GM10847 (cell line): ENCODE results near the gene IL36G.

ENCODE experiments used
- POLR2A ChIP-seq: IDR thresholded peaks from 2 replicates; pipeline ENCODE4 v1.6.1; 2011; ENCODE audit not compliant: insufficient read length; ENCODE audit errors: extremely low read depth

IL36G gene

DNA sequence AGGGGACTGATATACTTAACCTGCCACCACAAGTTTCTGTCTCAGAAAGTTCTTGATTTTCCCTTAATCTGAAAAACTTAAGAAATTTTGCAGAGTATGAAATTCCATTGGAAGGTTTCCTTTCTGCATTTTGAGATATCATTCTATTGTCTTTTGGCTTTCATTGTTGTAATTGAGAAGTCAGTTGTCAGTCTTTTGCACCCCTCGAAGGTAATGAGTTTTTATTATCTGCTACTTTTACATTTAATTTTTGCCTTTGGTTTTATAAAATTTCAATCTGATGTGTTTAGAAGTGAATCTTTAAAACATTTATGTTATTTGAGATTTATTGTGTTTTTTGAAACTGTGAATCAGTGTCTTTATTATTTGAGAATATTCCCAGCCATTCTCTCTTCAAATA is 22.6 kb downstream of the IL36G start:
- no peak for TF ChIP-seq POLR2A

GRCh38 chr2:113002677-113003076 is 24.9 kb downstream of the IL36G start:
- no peak for TF ChIP-seq POLR2A

GRCh38 chr2:113005030-113005509 is 27.3 kb downstream of the IL36G start, which contains the start of gene IL36A:
Gene IL36A (plus strand): TSS chr2:113005459. CDS start chr2:113005872, 413 bp downstream.
- TF ChIP-seq POLR2A: no peak

- TF ChIP-seq POLR2A: no peak
Observed at GRCh38 chr2:113007250-113007649, 29.4 kb downstream of the IL36G start.

GRCh38 chr2:113009622-113010021 is 31.8 kb downstream of the IL36G start:
- no peak for TF ChIP-seq POLR2A

- TF ChIP-seq POLR2A: no peak
Observed at GRCh38 chr2:113010088-113010487, 32.3 kb downstream of the IL36G start.

- no peak for TF ChIP-seq POLR2A
Observed at GRCh38 chr2:113011108-113011507, 33.3 kb downstream of the IL36G start.

GRCh38 chr2:113012436-113013335 is 34.9 kb downstream of the IL36G start:
- TF ChIP-seq POLR2A: no peak

DNA sequence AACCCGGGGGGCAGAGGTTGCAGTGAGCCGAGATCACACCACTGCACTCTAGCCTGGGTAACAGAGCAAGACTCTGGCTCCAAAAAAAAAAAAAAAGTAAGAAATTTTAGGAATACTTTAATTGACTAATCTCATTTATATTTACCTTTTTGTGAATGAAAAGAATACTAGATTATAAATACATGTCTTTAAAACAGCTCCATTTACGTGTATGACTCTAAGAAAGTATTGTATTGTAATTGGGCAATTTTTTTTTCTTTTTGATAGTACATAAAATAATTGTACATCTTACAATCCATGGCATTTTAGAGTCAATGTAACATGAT is 35.5 kb downstream of the IL36G start:
- no peak for TF ChIP-seq POLR2A

DNA sequence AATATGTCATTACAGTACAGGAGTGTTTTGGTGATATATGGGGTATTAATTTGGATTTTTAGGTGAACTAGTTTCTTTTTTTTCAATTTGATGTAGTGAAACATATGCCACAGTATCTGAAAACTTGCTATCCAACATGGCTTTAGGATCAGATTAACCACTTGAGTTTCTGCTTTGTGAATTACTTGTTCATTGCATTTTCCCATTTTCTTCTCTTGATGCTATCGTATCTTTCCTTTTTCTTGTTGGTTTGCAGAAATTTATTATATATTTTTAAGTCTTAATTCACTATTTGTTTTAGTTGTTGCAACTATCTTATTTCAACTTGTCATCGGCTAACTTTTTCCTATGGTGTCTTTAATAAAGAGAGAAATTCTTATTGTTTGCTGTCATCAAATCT is 36.3 kb downstream of the IL36G start:
- no peak for TF ChIP-seq POLR2A

GRCh38 chr2:113015042-113015441 is 37.2 kb downstream of the IL36G start:
- no peak for TF ChIP-seq POLR2A

GRCh38 chr2:113015655-113016054 is 37.8 kb downstream of the IL36G start:
- no peak for TF ChIP-seq POLR2A

DNA sequence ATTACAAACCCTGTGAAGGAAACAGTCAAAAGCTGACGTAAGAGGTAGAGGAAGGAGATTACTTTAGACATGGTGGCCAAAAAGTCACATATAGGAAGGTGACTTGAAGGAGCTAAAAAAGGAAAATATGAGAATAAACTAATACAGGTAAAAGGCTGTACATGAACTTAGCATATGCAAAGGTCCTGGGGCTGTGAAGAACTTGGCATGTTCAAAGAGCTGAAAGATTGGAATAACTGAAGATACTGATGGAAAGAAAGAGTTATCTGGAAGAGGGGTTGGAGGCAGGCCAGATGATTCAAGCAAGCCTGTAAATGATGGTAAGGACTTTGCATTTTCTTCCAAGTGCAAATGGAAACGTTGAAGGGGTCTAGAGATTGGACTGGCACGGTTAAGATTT is 40.7 kb downstream of the IL36G start:
- TF ChIP-seq POLR2A: no peak

DNA sequence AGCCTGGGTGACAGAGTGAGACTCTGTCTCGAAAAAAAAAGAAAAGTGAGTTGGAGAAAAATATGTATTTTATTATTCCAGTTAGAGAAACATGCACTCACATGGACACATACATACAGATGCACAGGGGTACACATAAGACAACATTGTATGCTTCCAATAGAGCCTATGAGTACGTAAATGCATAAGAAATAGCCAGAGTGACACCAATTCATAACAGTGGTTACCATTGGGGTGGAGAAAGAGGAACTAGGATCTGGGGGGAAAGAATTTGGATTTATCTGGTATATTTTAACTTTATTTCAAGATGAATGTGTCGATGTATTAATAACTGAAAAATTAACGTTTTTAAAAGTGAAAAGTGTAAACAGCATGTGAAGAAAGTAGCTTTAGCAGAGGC is 43.5 kb downstream of the IL36G start:
- TF ChIP-seq POLR2A: no peak

DNA sequence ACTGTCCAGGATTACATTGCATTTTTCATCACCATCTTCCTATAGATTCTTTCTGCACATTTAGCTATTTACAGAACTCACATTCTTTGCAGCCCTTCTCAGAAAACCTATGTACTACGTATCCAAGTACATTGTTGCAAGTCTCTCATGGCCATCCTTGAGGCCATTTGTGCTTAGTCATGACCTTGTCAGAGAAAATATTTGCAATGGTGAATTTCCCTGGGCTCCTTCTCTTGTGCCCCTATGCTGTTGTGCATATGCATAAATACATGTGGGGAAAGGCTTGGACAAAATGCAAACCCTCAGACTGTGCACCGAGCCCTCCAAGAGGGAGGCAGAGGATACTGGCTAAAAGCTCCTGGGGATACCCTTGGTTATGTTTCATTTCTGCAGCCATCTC is 47.0 kb downstream of the IL36G start:
- no peak for TF ChIP-seq POLR2A

DNA sequence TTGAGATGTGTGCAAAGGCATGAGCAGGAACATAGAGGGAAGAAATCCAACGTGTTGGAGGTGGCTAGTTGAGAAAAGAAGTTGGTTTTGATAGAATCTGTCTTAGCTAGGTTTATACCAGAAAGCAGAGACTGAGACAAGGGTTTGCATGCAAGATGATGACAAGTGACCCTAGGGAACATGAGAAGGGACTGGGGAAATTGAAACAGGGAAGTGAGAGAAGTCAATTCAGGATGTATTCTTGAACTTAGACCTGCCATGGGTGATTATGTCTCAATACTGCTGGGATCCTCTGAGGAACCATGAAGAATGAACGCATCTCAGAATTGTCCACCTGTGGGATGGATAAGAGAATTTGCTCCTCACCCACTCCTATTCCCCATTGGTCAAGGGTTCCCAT is 47.9 kb downstream of the IL36G start:
- no peak for TF ChIP-seq POLR2A

- TF ChIP-seq POLR2A: no peak
Observed at GRCh38 chr2:113027691-113028090, 49.9 kb downstream of the IL36G start.
